NB4 (cell line): ENCODE results near the gene PLA2G6.

ENCODE experiments used
- DNase-seq: peaks from one replicate; pipeline ENCODE4 v3.0.0; 2010; ENCODE audit warnings: low read depth
- H3K4me3 ChIP-seq: one replicate; pipeline ENCODE4 v1.5.1; 2011; ENCODE audit warnings: mild to moderate bottlenecking, low read depth, low read length, moderate library complexity
- CTCF ChIP-seq: IDR thresholded peaks from one replicate; pipeline ENCODE4 v1.5.1; 2012; ENCODE audit warnings: low read depth, low read length
- MAX ChIP-seq: IDR thresholded peaks from 2 replicates; pipeline ENCODE4 v1.6.1; 2011; ENCODE audit warnings: low read depth, low read length
- MYC ChIP-seq: IDR thresholded peaks from 2 replicates; pipeline ENCODE4 v1.6.1; 2011; ENCODE audit warnings: low read depth, low read length
- POLR2A ChIP-seq: IDR thresholded peaks from 2 replicates; pipeline ENCODE4 v1.6.1; 2011; ENCODE audit warnings: mild to moderate bottlenecking; ENCODE audit not compliant: insufficient read length; ENCODE audit errors: extremely low read depth

Gene PLA2G6

GRCh38 chr22:38181453-38182200, at the start of gene PLA2G6:
PLA2G6 (minus strand) TSS chr22:38181830; CDS start chr22:38169426, 12,404 bp downstream.
- peak; percentile 91 for TF ChIP-seq MAX
- peak; percentile 50 for TF ChIP-seq POLR2A
- peak; percentile 34; the same call in 1 of the 2 replicates for TF ChIP-seq MYC
- TF ChIP-seq CTCF: no peak

GRCh38 chr22:38230916-38231315, 49.3 kb upstream of the PLA2G6 start:
- TF ChIP-seq MYC (no peak), POLR2A (no peak), MAX (no peak), CTCF (no peak)
- no peak for DNase-seq
- H3K4me3 ChIP-seq: no peak overlapping the region

More at GRCh38 chr22:38181453-38182200, at the start of gene PLA2G6:
- peak; percentile 98 for DNase-seq
- H3K4me3 ChIP-seq: peak within 1 kb of the TSS; percentile 76

GRCh38 chr22:38230108-38230825, 48.6 kb upstream of the PLA2G6 start:
- peak; percentile 56 for DNase-seq
- no peak overlapping the region for H3K4me3 ChIP-seq
- TF ChIP-seq POLR2A (no peak), MAX (no peak), CTCF (peak; percentile 46), MYC (no peak)

GRCh38 chr22:38228873-38229740, 47.5 kb upstream of the PLA2G6 start:
- DNase-seq: no peak
- no peak overlapping the region for H3K4me3 ChIP-seq
- TF ChIP-seq MYC (no peak), MAX (no peak)

- H3K4me3 ChIP-seq: no peak overlapping the region
- TF ChIP-seq POLR2A (no peak), CTCF (no peak), MYC (no peak), MAX (no peak)
- no peak for DNase-seq
Measured at GRCh38 chr22:38228326-38228872, 46.8 kb upstream of the PLA2G6 start.
